Measurements from ENCODE around the gene HS6ST3. TPM values are rescaled to one million over a fixed set of nuclear protein-coding genes. Genes with fewer than 3 reads are reported as not detected.
"Not testable (repeated sequence)": the region's sequence is repeated elsewhere in the genome, so short reads cannot be mapped to it uniquely, and the experiment has no call there.

HS6ST3 gene
- total RNA-seq, 1 experiment from 2014 or later, result 0.03 TPM

DNA sequence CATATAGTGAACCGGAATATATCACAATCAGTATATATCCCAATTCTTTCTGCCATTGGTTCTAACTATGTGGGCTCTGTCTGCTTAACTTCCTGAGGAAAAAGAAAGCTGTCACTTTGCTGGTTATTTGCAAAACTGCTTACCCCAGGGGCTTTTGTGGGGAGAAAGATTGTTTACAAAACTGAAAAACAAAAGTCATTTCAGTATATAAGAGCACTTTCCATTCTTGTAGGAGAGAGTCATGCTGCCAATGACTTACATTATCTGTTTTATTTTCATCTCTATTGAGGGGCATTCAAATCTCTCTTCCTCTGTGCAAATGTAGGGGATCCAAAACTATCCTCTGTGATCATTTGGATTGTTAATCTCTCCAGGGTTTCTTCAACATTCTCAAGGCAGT is 3.2 kb upstream of the HS6ST3 start:
- DNase-seq (ENCODE audit: low read depth, low spot score), result no peak
- in situ Hi-C loops (cut with HindIII; ENCODE audit: low pct_unique_long_range_greater_than_20kb, low sequenced_read_pairs), result no loop called here

DNA sequence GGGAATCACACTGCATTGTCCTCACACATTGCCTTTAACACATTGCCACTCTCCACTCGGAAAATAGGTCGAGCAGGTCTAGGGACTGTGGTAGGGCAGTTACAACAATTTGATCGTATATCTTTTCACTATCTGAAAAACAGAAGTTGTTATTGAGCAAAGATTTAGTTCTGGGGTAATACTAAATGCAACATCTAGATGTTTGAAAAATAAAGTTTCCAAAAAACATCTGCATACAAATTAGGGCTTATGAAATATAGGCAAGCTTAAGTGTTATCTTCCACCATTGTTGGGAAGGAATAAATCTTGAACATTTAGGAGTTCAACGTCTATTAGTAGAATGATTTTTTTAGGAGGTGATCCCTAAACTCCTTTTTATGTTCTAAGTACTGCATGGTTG is 768 bp upstream of the HS6ST3 start:
- DNase-seq (ENCODE audit: low read depth, low spot score), result no peak
- in situ Hi-C loops (cut with HindIII; ENCODE audit: low pct_unique_long_range_greater_than_20kb, low sequenced_read_pairs), result no loop called here

DNA sequence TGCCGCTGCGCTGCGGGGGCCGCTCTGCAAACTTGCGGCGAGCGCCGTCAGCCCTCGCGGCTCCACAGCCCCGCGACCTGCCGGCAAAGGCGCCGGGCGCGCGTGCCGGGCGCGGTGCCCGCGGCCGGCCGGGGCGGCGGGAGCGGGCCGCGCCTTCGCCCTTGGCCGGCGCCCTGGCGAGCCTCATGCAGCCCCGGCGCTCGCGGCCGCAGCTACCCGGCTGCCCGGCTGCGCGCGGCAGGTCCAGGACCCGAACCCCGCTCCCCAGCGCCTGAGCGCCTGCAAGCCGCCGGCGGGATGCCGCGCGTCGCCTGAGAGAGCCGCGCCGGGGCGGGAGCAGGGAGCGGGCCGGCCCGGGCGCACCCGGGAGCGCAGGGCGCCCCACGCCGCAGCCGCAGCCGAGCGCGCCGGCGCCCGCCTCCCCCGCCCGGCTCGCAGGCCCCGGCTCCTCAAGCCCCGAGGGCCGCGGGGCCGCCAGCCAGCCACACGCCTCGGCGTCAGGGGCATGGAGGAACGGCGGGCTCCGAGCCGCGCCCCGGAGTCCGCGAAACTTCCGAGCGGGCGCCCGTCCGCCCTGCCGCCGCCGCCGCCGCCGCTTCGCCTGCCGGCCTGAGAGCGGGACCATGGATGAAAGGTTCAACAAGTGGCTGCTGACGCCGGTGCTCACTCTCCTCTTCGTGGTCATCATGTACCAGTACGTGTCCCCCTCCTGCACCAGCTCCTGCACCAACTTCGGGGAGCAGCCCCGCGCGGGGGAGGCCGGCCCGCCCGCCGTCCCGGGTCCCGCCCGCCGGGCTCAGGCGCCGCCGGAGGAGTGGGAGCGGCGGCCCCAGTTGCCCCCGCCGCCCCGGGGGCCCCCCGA is 564 bp downstream of the HS6ST3 start:
- DNase-seq (ENCODE audit: low read depth, low spot score), result no peak

DNA sequence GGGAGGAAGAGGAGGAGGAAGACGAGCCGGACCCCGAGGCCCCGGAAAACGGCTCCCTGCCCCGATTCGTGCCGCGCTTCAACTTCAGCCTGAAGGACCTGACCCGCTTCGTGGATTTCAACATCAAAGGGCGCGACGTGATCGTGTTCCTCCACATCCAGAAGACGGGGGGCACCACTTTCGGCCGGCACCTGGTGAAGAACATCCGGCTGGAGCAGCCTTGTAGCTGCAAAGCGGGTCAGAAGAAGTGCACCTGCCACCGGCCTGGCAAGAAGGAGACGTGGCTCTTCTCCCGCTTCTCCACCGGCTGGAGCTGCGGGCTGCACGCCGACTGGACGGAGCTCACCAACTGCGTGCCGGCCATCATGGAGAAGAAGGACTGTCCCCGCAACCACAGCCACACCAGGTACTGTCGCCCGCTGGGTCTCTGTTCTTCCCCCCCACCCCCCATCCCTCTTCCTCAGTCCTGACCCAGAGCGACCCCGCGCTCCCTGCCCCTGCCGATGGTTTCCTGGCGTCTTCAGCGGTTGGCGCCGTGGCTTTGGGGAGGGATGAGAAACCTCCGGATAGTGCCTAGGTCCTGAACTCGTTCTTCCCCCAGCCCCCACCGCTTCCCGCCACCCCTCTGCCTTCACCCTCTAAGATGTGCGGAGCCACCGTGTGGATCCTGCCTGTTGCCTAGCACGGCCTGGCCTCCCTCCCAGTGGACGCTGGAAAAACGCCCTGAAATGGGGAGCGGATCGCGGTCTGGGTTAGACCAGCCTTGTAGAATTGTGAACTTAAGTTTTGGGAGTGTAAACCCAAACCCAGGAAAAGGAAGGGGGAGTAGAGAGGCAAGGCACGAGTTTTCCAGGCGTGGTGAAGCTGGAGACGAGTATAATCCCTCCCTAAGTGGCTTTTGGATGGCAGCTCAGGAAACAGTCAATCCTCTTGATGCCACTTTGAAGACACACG is 1.5 kb downstream of the HS6ST3 start:
- in situ Hi-C loops (cut with HindIII; ENCODE audit: low pct_unique_long_range_greater_than_20kb, low sequenced_read_pairs), result no loop called here
- no peak for DNase-seq (ENCODE audit: low read depth, low spot score)

More for the DNA sequence above, 564 bp downstream of the HS6ST3 start:
- in situ Hi-C loops (cut with HindIII; ENCODE audit: low pct_unique_long_range_greater_than_20kb, low sequenced_read_pairs), result no loop called here

DNA sequence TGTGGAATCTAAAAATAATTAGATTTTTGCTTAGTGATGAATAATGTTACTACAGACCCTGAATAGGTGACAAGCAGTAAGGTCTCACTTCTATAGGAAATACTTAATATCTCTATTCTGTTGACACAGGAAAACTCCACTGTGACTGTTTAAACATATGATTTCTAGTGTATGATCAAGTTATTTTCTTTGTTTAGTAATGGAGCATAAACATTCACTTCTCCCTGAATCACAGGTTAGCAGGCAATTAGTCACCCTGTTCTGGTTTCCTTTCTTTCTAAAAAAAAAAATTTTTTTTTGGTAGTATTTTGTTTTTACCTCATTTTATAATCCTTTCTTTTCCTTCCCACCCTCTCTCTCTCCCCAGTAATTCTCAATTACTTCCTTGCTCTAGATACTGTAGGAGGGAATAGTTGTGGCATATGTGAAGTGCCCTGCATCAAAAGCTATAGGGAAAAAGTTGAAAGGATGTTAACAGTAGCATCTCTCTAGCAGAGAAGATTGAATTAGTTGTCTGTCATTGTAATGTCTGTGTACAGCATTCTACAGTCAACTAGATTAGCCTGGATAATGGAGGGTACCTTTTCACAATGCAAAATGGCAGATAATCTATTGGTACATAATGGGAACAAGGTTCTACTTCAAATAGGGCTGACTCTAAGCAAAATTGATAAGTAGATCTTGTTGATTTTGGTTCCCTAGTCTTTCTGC is 3.5 kb downstream of the HS6ST3 start:
- in situ Hi-C loops (cut with HindIII; ENCODE audit: low pct_unique_long_range_greater_than_20kb, low sequenced_read_pairs), result no loop called here
- no peak for DNase-seq (ENCODE audit: low read depth, low spot score)

DNA sequence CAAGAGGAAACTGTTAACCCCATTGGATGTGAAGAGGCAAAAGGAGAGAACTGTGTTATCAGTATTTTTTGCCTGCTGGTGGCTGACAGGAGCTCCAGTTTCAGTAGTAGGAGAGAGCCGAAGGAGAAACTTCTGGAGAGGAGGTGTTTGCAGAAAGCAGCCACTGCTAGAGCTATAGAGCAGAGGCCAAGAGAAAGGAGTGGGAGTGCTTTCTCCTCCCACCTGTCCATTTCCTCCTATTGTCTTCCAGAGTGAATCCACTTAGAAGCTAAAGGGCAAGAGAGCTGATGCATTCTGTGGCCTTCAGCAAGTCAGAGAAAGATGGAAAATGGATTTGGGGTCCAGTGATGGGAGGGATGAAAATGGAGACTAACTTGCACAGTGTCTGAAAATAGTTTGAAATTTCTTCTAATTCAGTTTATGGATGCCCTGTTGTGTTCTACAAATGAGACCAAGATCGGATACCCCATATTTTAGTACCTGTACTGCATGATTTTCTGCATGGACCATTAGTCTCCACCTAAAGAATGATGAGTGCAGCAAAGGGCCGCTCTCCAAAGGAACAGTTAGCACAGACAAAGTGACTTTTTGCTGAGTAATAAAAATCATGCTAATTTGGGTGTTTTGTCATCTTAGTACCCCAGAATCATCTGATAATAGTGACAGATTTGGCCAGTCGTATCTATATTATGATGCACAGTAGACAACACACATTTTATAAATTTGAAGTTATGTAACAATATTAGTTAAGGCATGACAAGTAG is 10.7 kb downstream of the HS6ST3 start:
- no peak for DNase-seq (ENCODE audit: low read depth, low spot score)
- in situ Hi-C loops (cut with HindIII; ENCODE audit: low pct_unique_long_range_greater_than_20kb, low sequenced_read_pairs), result no loop called here

DNA sequence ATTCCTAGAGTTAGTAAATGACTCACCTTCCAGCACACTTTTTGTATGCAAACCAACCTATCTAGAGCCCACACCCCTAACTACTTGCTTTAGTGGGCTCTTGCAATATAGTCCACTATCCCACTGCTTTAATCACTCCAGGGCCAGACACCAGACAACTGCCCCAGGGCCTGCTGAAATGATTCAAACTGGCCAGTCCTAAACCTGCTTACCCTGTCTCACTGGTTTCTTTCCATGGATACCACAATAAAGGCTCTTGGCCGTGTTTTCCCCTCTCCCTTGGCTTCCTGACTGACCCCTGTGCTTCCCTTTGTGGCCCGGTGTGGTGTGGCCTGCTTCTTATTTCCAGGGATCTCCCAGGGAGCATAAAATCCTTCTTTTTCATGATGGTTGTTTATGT is 14.6 kb downstream of the HS6ST3 start:
- DNase-seq (ENCODE audit: low read depth, low spot score), result no peak
- in situ Hi-C loops (cut with HindIII; ENCODE audit: low pct_unique_long_range_greater_than_20kb, low sequenced_read_pairs), result no loop called here

DNA sequence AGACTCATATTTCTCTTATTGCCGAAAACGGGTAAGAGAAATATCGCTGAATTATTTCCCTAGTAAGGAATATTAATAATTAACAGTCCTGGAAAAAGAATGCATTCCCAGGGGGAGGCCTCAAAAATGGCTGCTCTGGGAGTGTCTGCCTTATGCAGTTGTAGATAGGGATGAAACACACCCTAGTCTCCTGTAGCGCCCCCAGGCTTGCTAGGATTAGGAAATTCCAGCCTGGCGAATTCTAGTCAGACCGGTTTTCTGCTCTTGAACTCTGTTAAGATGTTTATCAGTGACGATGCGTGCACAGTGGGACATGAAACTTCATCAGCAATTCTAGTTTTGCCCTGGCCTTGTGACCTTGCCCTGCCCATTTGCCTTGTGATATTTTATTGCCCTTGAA is 18.2 kb downstream of the HS6ST3 start:
- in situ Hi-C loops (cut with HindIII; ENCODE audit: low pct_unique_long_range_greater_than_20kb, low sequenced_read_pairs); DNase-seq (ENCODE audit: low read depth, low spot score): not testable (repeated sequence)

DNA sequence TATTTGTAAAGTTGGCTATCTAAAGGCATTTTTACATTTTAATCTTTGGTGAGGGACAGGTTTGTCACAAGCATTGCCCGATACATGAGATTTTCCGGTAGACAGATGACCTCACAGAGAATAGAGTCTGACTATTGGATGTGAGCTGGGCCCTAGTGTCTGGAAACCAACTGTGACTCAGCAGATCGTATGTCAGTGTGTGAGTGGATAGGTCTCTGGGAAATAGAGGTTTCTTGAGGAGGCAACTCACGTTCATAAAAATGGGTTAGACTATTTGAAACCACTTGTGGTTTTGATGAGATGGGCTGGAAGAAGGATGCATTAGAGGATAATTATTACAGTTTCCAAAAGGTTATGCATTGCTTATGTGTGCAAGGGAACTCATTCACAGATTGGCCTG is 19.2 kb downstream of the HS6ST3 start:
- in situ Hi-C loops (cut with HindIII; ENCODE audit: low pct_unique_long_range_greater_than_20kb, low sequenced_read_pairs), result no loop called here
- DNase-seq (ENCODE audit: low read depth, low spot score), result no peak

DNA sequence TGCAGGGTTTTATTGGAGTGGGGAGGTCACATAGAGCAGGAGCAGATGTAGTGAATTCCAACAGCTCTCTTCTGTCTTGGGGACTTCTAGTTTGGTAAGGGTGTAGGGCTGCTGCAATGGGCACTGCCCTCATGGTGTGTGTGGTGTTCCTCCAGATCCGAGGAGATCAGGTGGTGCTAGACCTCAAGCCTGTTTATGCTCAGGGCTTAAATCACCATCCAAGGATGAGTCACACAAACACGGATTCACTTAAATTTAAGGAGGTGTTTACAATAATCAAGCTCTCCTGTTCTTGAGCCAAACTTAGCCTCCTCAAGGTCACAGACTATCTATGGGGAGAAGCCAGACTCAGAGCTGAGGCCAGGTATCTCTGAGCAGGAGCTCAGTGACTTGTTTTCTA is 23.0 kb downstream of the HS6ST3 start:
- in situ Hi-C loops (cut with HindIII; ENCODE audit: low pct_unique_long_range_greater_than_20kb, low sequenced_read_pairs), result no loop called here

DNA sequence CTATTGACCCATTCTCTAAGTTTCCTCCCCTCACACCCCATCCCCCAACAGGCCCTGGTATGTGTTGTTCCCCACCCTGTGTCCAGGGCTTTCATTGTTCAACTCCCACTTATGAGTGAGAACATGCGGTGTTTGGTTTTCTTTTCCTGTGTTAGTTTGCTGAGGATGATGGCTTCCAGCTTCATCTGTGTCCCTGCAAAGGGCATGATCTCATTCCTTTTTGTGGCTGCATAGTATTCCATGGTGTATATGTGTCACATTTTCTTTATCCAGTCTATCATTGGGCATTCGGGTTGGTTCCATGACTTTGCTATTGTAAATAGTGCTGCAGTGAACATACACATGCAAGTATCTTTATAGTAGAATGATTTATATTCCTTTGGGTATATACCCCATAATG is 25.5 kb downstream of the HS6ST3 start:
- DNase-seq (ENCODE audit: low read depth, low spot score); in situ Hi-C loops (cut with HindIII; ENCODE audit: low pct_unique_long_range_greater_than_20kb, low sequenced_read_pairs): not testable (repeated sequence)

More for the DNA sequence above, 23.0 kb downstream of the HS6ST3 start:
- DNase-seq (ENCODE audit: low read depth, low spot score), result no peak

DNA sequence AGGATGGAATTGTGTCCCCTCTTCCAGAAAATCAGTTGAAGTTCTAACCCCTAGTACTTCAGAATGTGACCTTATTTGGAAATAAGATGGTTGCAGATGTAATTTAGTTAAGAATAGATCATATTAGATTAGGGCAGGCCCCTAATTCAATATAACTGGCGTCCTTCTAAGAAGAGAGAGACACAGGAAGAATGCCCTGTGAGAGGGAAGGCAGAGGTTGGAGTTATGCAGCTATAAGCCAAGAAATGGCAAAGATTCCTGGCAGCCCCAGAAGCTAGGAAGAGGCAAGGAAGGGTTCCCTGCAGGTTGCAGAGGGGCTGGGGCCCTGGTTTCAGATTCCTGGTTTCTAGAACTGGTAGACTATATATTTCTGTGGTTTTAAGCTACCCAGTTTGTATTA is 30.0 kb downstream of the HS6ST3 start:
- no peak for DNase-seq (ENCODE audit: low read depth, low spot score)
- in situ Hi-C loops (cut with HindIII; ENCODE audit: low pct_unique_long_range_greater_than_20kb, low sequenced_read_pairs), result no loop called here

DNA sequence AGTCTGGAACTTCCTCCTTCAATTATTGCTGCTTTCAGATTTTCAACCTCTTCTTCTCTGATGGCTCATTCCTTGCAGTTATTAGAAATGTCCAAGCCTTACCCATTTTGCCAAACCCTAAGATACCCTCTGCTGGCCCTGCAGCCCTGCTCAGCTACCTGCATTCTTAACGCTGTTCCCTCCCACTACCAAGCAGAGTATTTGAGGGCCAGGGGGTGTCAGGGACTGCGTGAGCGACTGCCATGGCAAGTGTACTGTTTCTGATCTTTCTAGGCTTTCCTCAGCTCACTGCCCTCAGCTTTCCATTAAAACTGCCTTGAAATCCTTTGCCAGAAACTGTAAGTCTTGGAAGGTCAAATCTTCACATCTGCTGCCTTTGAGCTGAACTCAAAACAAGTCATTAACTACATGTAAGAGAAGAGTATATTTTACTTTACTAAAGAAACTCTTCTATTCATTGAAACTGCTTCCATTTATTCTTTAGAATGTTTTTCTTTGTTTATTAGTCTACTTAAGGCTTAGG is 41.0 kb downstream of the HS6ST3 start:
- in situ Hi-C loops (cut with HindIII; ENCODE audit: low pct_unique_long_range_greater_than_20kb, low sequenced_read_pairs), result no loop called here
- no peak for DNase-seq (ENCODE audit: low read depth, low spot score)

DNA sequence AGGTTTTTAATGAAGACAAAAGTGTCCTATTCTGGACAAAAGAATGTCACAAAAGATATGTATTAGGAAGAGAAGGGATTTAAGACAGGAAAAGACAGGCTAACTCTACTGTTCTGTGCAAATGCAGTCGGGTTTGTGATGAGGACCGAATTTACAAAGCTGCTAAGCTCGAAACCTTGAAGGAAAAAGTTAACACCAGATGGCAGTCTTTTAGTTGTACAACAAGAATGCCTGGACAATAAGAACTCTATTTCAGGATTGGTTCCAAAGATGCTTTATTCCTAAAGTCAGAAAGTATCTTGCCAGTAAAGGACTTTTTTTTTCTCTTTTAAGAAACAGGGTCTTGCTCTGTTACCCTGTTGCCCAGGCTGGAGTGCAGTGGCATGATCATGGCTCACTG is 51.1 kb downstream of the HS6ST3 start:
- peak; percentile 59 for DNase-seq (ENCODE audit: low read depth, low spot score)
- in situ Hi-C loops (cut with HindIII; ENCODE audit: low pct_unique_long_range_greater_than_20kb, low sequenced_read_pairs), result no loop called here

DNA sequence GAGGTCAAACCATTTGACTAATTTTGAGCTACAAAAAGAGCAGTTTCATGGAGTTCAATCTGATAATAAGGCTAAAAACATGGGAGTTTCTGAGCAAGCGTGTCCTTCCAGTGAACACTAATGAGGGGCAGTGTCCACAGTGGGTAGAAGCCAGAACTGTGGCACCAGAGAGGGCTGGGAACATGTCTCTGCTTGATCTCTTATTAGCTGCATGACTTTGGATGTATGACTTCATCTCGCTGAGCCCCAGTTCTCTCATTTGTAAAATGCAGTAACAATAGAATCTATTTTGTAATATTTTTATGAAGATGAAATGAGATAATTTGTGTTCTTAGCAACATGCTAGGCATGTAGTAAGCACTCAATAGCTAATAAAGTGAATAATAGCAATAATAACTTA is 69.8 kb downstream of the HS6ST3 start:
- in situ Hi-C loops (cut with HindIII; ENCODE audit: low pct_unique_long_range_greater_than_20kb, low sequenced_read_pairs), result no loop called here
- DNase-seq (ENCODE audit: low read depth, low spot score), result no peak

DNA sequence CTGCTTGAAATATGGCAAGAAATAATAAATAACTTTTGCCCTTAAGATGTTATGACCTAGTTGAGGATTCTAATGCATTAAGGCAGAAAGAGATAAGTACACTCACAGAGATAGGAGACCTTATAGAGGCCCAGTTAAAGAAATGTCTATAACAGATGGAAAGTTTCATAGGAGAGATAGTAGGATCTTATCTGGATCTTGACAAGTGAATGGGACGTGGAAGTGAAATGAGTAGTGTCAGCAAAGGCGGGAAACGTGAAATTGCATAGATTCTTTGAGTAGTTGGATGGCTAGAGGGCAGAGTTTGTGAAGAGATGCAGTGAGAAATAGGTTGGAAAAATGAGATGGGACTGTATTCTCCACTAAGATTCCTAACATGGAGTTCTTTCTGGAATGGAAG is 71.2 kb downstream of the HS6ST3 start:
- no peak for DNase-seq (ENCODE audit: low read depth, low spot score)
- in situ Hi-C loops (cut with HindIII; ENCODE audit: low pct_unique_long_range_greater_than_20kb, low sequenced_read_pairs), result no loop called here

DNA sequence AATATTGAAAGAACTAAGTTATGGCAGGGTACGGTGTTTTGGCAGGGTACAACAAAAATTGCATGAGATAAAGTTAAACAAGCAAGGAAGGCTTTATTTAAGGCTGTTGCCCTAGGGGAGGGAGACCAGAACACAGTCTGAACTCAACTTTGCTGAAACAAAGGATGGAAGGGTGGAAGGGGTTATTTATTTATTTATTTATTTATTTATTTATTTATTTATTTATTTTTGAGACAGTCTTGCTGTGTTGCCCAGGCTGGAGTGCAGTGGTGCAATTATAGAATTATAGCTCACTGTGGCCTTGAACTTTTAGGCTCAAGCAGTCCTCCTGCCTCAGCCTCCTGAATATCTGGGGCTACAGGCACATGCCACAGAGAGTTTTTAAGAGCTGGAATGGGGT is 75.9 kb downstream of the HS6ST3 start:
- in situ Hi-C loops (cut with HindIII; ENCODE audit: low pct_unique_long_range_greater_than_20kb, low sequenced_read_pairs), result no loop called here
- no peak for DNase-seq (ENCODE audit: low read depth, low spot score)
